ENCODE measurements around the gene CLPTM1L.

Gene CLPTM1L

DNA sequence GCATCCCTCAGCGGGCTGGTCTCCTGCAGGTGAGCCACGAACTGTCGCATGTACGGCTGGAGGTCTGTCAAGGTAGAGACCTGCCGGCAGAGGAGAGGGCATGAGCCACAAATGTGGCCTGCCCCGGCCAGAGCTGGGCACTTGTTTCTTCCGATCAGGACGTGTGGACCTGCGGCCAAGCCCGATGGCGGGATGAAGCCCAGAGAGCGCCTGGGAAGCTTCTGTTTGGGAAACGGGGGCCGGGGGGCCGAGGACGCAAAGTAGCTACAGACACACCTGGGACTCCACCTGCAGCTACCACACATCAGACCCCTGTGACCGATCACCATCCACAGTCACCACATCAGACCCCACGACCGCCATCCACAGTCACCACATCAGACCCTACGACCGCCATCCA is 72.7 kb downstream of the CLPTM1L start:
- no peak for DNase-seq

DNA sequence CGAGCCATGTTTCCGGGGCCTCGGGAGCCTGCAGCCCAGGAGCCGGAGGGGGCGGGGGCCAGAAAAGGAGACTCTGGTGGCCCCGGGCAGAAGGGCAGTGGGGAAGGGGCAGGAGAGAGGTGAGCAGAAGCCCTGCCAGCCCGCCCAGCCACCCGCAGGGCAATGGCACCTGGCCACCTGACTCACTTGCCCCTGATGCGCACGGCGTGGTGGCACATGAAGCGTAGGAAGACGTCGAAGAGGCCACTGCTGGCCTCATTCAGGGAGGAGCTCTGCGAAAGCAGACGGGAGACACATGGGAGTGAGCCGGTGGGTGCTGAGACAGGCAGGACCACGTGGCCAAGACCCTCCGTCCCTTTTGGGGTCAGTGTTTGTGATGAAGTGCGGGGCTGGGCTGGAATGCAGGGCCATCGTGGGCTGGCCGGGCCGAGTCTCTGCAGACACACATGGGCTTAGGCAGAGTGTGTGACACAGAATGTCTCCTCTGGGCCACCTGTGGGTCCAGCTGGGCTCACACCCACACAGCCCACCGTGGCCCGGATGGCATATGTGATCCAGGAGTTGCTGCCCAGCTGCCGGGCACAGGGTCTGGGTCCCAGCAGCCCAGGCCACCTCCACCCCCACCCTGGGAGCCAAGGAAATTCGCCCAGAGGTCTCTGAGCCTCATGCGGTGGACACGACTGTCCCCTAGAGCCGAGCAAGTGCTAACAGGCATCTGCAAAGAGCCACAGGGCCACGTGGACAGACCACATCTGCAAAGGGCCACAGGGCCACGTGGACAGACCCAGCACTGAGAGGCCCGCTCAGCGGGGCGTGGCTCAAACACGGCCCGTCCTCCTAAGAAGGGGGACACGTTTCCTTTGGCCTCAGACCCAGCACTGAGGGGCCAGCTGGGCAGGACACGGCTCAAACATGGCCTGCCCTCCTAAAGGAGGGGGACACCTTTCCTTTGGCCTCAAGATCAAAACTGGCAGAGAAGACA is 73.7 kb downstream of the CLPTM1L start:
- DNase-seq: no peak

GRCh38 chr5:1270426-1270825 is 74.5 kb downstream of the CLPTM1L start:
- no peak for DNase-seq

- no peak for DNase-seq
Measured at GRCh38 chr5:1268666-1269065, 76.2 kb downstream of the CLPTM1L start.

DNA sequence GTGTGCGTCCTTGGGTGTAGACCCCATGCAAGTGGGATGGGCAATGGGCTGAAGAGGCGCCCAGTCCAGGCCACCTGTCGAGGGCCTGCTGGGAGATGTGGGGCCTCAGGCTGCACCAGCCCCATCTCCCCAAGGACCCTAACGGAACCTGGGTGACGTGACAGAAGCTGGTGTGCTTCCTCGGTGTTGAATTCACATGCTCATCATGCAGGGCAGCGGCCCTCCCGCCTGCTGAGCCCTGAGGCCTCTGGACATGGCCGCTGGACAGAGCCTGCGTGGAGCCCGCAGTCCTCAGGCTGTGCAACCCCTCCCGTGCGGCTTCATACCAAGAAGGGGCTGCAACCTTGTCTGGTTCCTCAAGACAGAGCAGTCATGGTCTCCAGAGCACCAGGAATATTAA is 76.8 kb downstream of the CLPTM1L start:
- no peak for DNase-seq

All from DMS153 (cell line).